Limb (tissue), 2 donors: ENCODE results near the gene STK31.
"Not testable (repeated sequence)": the region's sequence is repeated elsewhere in the genome, so short reads cannot be mapped to it uniquely, and the experiment has no call there.

Experiments used
- DNase-seq, 2 donors: peaks; one replicate each; pipeline ENCODE4 v3.0.0-alpha.2; 2016; ENCODE audit errors: extremely low spot score in 2 of 2

STK31 gene

DNA sequence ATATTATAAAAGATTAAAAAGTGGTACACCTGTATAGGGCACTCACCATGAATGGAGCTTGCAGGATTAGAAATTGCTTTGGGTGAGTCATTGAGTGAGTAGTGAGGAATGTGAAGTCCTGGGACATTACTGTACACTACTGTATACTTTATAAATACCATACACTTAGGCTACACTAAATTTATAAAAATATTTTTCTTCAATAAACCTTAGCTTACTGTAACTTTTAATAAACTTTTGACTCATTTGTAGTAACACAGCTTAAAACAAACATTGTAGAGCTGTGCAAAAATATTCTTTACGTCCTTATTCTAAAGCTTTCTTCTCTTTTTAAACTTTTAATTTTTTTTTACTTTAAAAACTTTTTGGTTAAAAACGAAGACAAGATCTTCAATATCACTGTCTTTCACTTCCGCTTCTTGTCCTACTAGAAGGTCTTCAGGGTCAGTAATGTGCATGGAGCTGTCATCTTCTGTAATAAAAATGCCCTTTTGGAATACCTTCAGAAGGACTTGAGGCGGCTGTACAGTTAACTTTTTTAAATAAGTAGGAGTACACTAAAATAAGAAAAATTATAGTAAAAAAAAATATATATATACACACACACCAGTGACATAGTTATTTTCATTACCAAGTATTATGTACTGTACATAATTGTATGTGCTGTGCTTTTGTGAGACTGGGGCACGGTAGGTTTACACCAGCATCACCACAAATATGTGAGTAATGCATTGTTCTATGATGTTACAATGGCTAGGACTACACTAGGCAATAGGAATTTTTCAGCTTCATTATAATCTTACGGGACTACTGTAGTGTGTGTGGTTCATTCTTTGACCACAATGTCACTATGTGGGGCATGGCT is 3.5 kb downstream of the STK31 start:
- no peak for DNase-seq

- DNase-seq = no peak
Measured at GRCh38 chr7:23714150-23714464, 4.1 kb downstream of the STK31 start.

DNA sequence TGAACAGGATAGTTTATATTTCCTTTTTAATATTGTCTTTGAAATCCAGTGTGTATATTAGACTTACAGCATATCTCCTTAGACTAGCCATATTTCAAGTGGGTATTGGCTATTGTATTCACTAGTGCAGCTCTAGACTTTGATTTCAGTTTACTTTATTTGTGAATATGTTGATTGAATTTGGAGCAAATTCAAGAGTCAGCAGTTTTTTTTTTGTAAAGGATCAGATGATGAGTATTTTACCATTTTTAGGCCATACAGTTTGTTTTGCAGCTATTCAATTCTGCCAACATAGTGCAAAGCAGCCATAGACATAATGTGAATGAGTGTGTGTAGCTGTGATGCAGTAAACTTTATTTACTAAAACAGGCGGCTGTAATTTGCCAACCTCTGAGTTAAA is 4.6 kb downstream of the STK31 start:
- DNase-seq = no peak

DNA sequence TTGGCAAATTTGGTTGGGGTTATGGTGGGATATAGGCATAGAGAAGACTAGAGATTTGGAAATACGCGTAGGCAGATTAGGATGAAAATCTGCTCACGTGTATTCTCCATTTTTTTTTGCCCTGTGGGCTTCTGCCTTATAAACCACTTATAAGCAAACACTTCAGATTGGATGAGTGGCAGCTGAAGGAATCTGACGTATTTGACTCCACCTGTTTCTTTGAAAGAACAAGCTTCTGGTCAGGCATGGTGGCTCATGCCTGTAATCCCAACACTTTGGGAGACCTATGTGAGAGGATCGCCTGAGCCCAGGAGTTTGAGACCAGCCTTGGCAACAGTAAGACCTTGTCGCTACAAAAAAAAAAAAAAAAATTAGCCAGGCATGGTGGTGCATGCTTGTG is 5.1 kb downstream of the STK31 start:
- DNase-seq = no peak

GRCh38 chr7:23717788-23718187 is 7.8 kb downstream of the STK31 start:
- no peak for DNase-seq

GRCh38 chr7:23721456-23721855 is 11.4 kb downstream of the STK31 start:
- no peak for DNase-seq

GRCh38 chr7:23722587-23723216 is 12.7 kb downstream of the STK31 start:
- not testable (repeated sequence) for DNase-seq

GRCh38 chr7:23724113-23724512 is 14.1 kb downstream of the STK31 start:
- not testable (repeated sequence) for DNase-seq

DNA sequence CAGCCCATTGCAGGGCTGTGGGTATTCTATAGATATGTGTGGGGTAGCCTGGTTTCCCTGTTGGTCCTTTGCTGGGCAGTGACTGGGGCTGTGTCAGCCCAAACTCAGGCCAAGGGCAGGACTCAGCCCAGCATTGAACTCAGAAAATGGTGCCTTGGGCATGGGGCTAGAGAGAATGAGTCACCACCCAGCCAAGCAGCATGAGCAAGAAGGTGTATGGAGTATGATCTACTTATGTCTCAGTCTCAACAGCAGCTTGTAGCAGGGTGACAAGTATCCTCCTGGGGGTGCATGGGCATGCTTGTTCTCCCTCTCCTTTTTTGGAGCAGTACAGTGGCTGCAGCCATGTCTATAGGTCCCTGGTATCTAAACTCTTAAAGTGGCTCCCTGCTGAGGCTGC is 32.0 kb downstream of the STK31 start:
- DNase-seq = no peak

DNA sequence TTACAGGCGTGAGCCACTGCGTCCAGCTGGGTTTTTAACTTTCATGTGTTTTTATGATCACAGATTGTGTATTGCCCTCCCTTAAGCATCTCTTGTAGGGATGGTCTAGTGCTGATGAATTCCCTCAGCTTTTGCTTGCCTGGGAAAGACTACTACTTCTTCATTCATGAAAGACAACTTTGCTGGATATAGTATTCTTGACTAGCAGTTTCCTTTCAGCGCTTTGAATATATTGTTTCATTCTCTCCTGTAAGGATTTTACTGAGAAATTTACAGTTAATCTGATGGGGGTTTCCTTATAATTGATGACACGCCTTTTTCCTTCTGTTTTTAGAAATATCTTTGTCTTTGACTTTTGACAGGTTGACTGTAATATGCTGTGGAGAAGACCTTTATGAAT is 33.2 kb downstream of the STK31 start:
- no peak for DNase-seq

DNA sequence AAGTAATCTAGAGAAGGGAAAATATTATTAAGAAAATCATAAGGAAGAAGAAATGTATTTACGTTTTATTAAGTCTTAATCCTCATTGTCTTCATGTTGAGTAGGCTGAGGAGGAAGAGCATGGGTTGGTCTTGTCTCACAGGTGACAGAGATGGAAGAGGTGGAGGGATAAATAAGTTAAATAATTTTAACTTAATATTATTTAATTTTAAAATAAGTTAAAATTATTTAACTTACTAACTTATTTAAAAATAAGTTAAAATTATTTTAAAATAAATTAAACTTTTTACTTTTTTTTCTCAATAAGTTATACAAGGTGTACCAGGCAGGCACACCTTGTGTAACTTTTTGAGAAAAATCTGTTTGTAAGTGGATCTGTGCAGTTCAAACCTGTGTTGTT is 36.6 kb downstream of the STK31 start:
- DNase-seq = no peak

DNA sequence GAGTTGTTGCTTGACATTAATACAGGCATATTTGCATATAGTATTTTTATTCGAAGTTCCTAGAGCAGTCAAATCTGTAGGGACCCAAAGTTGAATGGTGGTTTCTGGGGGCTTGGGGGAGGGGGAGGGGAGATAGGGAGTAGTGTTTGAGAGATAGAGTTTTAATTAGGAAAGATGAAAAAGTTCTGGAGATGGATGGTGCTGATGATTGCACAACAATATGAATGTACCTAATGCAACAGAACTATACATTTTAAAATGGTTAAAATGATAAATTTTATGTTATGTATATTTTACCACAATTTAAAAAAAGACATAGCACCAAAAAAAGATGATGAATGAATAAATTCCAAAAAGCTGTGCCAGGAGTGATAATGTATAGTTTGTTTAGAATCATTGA is 41.8 kb downstream of the STK31 start:
- no peak for DNase-seq

GRCh38 chr7:23758839-23759238 is 48.8 kb downstream of the STK31 start:
- not testable (repeated sequence) for DNase-seq

- DNase-seq = peak in 1 of 2 donors; percentile 27
Measured at GRCh38 chr7:23759671-23760391, 49.8 kb downstream of the STK31 start.

- DNase-seq = no peak
Measured at GRCh38 chr7:23765943-23766342, 55.9 kb downstream of the STK31 start.

- DNase-seq = no peak
Measured at GRCh38 chr7:23767514-23767913, 57.5 kb downstream of the STK31 start.

GRCh38 chr7:23768022-23768421 is 58.0 kb downstream of the STK31 start:
- no peak for DNase-seq

GRCh38 chr7:23779185-23779800 is 69.3 kb downstream of the STK31 start:
- DNase-seq = not testable (repeated sequence)

DNA sequence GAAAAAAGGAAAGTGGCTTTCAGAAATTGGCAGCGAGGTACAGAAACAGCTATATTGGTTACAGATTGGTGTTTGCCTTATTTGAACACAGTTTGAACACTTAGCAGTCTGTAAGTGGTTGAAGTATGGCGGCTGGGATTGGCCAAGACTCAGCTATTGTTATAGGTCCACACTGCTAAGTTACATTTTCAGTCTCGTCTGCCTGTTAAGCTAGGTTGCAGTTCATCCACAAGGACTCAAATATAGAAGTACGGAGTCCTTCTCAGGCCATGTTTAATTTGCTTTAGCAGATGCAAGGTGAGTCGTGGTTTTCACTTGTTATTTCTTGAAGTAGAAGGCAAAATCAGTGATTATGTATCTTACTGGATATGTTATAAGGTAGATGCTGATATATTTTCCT is 73.1 kb downstream of the STK31 start:
- no peak for DNase-seq

- no peak for DNase-seq
Measured at GRCh38 chr7:23787272-23787671, 77.3 kb downstream of the STK31 start.

DNA sequence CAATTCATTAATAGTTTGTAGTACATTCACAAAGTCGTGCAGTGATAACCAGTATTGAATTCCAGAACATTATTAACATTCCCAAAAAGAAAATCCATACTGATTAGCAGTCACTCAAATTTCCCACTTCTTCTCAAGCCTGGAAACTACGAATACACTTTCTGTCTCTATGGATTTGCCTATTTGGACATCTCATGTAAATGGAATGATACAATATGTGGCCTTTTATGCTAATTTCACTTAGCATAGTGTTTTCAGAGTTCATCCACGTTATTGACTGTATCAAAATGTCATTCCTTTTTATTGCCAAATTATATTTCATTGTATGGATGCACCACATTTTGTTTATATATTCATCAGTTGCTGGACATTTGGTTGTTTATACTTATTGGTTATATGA is 78.8 kb downstream of the STK31 start:
- DNase-seq = no peak

DNA sequence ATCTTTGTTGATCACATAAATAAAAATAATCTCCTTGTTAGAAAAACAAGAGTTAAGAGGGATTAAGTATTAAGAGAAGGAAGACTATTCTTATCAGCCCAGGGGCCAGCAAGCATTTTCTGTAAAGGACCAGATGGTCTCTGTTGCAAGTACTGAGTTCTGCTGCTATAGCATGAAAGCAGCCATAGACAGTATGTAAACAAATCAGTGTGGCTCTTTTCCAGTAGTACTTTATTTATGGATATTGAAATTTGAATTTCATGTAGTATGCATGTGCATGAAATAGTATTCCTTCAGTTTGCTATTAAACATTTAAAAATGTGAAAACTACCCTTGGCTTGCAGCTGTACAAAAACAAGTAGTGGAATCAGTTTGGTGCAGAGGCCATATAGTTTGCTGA is 81.7 kb downstream of the STK31 start:
- DNase-seq = no peak
